ENCODE data around the gene STEAP2. TPM values are rescaled to one million over a fixed set of nuclear protein-coding genes. Genes with fewer than 3 reads are reported as not detected.
A peak's percentile ranks its signal among the peaks of the same experiment; 100 is the strongest.

STEAP2 gene
- 10 to 100 TPM in 1 of 4 donors, 1 to 10 TPM in 3; 2.9 to 13.2 (median 3.9) TPM for total RNA-seq

DNA sequence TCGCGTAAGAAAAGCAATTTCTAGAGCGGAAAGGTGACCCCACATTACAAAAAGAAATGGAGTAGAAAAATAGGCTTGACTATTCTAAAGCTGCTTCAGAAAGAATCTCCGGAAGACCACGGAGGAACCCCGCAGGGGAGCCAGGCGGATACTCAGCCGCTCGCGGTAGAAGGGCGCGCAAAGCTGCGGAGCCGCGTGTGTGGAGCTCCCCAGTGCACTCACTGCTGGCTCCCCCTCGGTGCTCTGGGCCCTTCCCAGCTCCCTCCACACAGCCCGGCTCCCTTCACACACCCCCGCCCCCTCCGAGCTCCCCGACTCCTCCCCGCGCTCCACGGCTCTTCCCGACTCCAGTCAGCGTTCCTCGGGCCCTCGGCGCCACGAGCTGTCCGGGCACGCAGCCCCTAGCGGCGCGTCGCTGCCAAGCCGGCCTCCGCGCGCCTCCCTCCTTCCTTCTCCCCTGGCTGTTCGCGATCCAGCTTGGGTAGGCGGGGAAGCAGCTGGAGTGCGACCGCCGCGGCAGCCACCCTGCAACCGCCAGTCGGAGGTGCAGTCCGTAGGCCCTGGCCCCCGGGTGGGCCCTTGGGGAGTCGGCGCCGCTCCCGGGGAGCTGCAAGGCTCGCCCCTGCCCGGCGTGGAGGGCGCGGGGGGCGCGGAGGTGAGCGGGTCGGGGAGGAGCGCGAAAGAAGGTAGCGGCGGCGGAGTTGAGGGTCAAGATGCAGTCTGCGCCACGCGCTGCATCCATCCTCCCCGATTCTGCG lies at the start of gene STEAP2:
Gene STEAP2, plus strand, starts transcription at position 350 of the 758 bp plus-strand sequence. CDS start 13,343 bp downstream, outside the sequence.
- WGBS = 2% methylated on average over 29 of the region's 73 CpGs
- DNase-seq (ENCODE audit: low spot score in 2 of 2) = peak; percentile 93 to 94
- H3K9me3 ChIP-seq = no peaks in the 10 kb centered on the region
- no peaks in the 10 kb centered on the region for H3K27me3 ChIP-seq
- H3K27ac ChIP-seq = peak within 1 kb of the TSS; percentile 74
- TF ChIP-seq, protein P1, sequence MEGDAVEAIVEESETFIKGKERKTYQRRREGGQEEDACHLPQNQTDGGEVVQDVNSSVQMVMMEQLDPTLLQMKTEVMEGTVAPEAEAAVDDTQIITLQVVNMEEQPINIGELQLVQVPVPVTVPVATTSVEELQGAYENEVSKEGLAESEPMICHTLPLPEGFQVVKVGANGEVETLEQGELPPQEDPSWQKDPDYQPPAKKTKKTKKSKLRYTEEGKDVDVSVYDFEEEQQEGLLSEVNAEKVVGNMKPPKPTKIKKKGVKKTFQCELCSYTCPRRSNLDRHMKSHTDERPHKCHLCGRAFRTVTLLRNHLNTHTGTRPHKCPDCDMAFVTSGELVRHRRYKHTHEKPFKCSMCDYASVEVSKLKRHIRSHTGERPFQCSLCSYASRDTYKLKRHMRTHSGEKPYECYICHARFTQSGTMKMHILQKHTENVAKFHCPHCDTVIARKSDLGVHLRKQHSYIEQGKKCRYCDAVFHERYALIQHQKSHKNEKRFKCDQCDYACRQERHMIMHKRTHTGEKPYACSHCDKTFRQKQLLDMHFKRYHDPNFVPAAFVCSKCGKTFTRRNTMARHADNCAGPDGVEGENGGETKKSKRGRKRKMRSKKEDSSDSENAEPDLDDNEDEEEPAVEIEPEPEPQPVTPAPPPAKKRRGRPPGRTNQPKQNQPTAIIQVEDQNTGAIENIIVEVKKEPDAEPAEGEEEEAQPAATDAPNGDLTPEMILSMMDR (IDR thresholded peaks at IDR 0.05) = peak; percentile 17 to 73
- peak in 1 of 3 donors; percentile 20 for TF ChIP-seq POLR2AphosphoS5 (IDR thresholded peaks at IDR 0.05)
- TF ChIP-seq EP300 (IDR thresholded peaks at IDR 0.05) = no peak
- TF ChIP-seq POLR2A (IDR thresholded peaks at IDR 0.05) = peak in 1 of 2 donors; percentile 29
- H3K4me3 ChIP-seq = peak within 1 kb of the TSS; percentile 73
- H3K36me3 ChIP-seq = no peaks in the 10 kb centered on the region
- H3K4me1 ChIP-seq = peaks cover 22% of the 10 kb centered on the region

DNA sequence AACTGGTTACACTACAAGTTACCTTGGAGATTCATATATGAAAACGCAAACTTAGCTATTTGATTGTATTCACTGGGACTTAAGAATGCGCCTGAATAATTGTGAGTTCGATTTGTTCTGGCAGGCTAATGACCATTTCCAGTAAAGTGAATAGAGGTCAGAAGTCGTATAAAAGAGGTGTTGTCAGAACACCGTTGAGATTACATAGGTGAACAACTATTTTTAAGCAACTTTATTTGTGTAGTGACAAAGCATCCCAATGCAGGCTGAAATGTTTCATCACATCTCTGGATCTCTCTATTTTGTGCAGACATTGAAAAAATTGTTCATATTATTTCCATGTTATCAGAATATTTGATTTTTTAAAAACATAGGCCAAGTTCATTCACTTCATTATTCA lies 48.0 kb upstream of the STEAP2 start:
- H3K4me1 ChIP-seq = no peaks in the 10 kb centered on the region
- DNase-seq (ENCODE audit: low spot score in 2 of 2) = no peak
- H3K27ac ChIP-seq = no peak overlapping the region
- H3K9me3 ChIP-seq = no peaks in the 10 kb centered on the region
- H3K4me3 ChIP-seq = no peak overlapping the region
- 91% methylated on average over 5 of the region's 5 CpGs for WGBS
- no peaks in the 10 kb centered on the region for H3K27me3 ChIP-seq
- TF ChIP-seq EP300 (IDR thresholded peaks at IDR 0.05) (no peak), POLR2A (IDR thresholded peaks at IDR 0.05) (no peak), POLR2AphosphoS5 (IDR thresholded peaks at IDR 0.05) (no peak)
- TF ChIP-seq, protein P1 (IDR thresholded peaks at IDR 0.05) = no peak
- H3K36me3 ChIP-seq = no peaks in the 10 kb centered on the region

DNA sequence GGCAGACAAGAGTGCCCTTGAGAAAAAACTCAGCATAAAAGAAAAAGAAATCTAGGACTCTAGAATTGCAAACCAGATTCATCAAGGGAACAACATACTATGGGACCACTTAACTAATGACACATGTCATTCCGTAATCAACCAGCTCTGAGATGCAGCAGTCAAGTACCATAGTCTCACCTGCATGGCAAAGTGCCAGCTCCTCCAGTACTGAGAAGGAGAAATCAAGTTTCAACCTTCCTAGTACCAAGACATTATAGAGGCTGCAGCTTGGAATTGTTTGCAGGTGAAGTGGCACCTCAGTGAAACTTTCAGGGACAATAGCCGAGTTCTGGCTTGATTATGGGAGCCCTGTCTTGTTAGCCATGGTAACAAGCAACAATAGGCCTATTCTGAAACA lies 45.8 kb upstream of the STEAP2 start:
- TF ChIP-seq EP300 (IDR thresholded peaks at IDR 0.05) (no peak), POLR2AphosphoS5 (IDR thresholded peaks at IDR 0.05) (no peak), POLR2A (IDR thresholded peaks at IDR 0.05) (no peak)
- TF ChIP-seq, protein P1 (IDR thresholded peaks at IDR 0.05) = no peak
- no peak for DNase-seq (ENCODE audit: low spot score in 2 of 2)
- Histone ChIP-seq H3K9me3 (no peaks in the 10 kb centered on the region), H3K27ac (no peak overlapping the region), H3K4me1 (no peaks in the 10 kb centered on the region), H3K27me3 (no peaks in the 10 kb centered on the region), H3K4me3 (no peak overlapping the region), H3K36me3 (no peaks in the 10 kb centered on the region)
- WGBS = 85% methylated on average over 2 of the region's 2 CpGs

DNA sequence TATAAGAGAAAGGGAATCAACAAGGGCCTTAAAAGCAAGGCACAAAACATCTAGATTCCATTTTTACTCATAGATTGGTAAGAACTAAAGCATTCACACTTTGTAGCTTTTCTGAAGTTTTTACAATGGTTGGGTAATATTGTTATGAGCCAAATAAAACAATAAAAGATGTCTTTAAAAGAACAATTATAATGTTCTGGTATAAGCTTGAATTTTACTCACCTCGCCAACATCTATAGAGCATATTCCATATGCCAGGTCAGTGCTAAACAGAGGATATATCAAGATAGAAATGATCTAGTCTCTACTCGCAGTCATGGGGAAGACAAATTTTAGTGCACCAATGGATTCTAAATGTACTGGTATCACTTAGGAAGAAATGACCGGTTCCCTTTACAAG lies 45.4 kb upstream of the STEAP2 start:
- H3K27ac ChIP-seq = no peak overlapping the region
- no peak overlapping the region for H3K4me3 ChIP-seq
- no peak for TF ChIP-seq POLR2A (IDR thresholded peaks at IDR 0.05)
- TF ChIP-seq, protein P1 (IDR thresholded peaks at IDR 0.05) = no peak
- no peaks in the 10 kb centered on the region for H3K27me3 ChIP-seq
- DNase-seq (ENCODE audit: low spot score in 2 of 2) = no peak
- no peaks in the 10 kb centered on the region for H3K9me3 ChIP-seq
- H3K36me3 ChIP-seq = no peaks in the 10 kb centered on the region
- WGBS = 89% methylated on average over 3 of the region's 3 CpGs
- H3K4me1 ChIP-seq = no peaks in the 10 kb centered on the region

DNA sequence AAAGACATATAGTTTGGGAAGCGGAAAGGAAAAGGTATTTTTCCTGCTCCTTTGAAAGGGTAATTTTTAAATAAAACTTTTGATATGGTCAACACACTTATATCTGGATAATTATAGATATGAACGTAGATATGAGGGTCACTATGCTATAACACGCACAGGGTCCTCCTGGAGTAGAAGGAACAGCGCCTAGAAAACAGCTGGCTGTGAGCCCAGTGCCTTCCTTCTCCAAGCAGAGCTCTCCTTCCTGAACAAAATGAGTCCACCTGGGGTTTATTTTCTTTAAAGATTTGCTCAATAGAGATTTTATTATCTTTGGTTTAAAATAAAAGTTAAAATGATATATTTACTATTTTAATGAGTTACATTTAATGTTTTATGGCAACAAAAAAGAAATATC lies 44.2 kb upstream of the STEAP2 start:
- H3K27me3 ChIP-seq = no peaks in the 10 kb centered on the region
- no peaks in the 10 kb centered on the region for H3K9me3 ChIP-seq
- H3K27ac ChIP-seq = no peak overlapping the region
- no peak overlapping the region for H3K4me3 ChIP-seq
- H3K4me1 ChIP-seq = no peaks in the 10 kb centered on the region
- 79% methylated on average over 4 of the region's 4 CpGs for WGBS
- TF ChIP-seq POLR2A (IDR thresholded peaks at IDR 0.05) (no peak), POLR2AphosphoS5 (IDR thresholded peaks at IDR 0.05) (no peak), EP300 (IDR thresholded peaks at IDR 0.05) (no peak)
- TF ChIP-seq, protein P1 (IDR thresholded peaks at IDR 0.05) = no peak
- no peak for DNase-seq (ENCODE audit: low spot score in 2 of 2)
- H3K36me3 ChIP-seq = no peaks in the 10 kb centered on the region

All from suprapubic skin (tissue), 4 donors.